Measurements from ENCODE around the gene DIP2C.
"Not testable (repeated sequence)": the region's sequence is repeated elsewhere in the genome, so short reads cannot be mapped to it uniquely, and the experiment has no call there.

The DIP2C gene

DNA sequence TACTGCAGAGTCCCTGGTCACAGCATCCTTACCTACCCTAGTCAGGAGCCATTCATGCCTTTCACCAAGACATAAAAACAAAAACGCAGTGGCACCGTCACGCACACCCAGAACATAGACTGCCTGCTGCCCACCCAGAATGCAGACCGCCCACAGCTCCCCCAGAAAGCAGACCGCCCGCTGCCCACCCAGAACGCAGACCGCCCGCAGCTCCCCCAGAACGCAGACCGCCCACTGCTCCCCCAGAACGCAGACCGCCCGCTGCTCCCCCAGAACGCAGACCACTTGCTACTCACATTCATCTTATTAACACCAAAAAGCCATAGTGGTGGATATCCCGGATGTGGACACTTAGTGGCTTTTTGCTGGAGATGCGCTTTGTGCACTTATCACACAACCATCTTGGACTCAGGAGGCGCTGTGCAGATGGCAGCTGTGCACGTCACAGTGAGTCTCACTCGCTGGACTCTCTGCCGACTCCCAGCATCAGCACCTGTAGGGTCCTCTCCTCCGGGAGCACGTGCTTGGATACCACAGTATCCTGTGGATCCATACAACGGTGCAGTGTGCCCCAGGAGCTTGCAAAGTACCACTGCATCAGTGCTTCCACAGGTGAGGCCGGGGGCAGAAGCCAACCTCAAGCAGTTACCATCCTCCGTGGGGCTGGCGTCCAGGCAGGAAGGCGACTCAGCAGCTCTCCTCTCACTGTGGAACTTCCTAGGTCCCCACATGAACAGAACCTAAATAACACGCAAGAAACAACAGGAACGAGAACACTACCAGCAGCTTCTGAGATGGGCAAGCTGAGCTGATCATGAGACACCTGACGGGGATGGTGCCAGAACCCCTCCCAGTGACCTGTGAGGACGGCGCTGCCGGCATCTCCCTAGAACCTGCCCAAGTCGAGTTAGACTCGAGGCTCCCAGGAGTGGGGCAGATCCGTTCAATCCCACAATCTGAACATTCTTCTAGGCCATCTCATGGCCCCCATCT lies 161.0 kb downstream of the DIP2C start:
- DNase-seq: no peak

DNA sequence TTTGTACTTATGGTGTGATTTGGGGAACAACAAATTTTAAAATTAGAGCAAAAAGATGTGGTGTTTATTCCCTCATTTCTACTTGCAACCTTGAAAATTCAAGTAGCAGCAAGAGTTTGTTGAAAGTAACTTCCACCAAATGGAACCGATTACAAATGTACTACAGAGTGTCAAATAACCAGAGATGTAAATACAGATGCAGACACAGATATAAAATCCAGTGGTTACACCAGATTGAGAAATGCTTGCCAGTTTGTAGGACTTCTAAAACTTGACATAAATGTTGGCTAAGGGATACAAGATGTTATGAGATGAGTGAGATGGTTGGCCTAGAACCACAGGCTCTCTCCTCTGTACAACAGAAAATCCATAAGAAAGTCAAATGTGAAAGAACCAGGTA lies 162.1 kb downstream of the DIP2C start:
- DNase-seq: no peak

DNA sequence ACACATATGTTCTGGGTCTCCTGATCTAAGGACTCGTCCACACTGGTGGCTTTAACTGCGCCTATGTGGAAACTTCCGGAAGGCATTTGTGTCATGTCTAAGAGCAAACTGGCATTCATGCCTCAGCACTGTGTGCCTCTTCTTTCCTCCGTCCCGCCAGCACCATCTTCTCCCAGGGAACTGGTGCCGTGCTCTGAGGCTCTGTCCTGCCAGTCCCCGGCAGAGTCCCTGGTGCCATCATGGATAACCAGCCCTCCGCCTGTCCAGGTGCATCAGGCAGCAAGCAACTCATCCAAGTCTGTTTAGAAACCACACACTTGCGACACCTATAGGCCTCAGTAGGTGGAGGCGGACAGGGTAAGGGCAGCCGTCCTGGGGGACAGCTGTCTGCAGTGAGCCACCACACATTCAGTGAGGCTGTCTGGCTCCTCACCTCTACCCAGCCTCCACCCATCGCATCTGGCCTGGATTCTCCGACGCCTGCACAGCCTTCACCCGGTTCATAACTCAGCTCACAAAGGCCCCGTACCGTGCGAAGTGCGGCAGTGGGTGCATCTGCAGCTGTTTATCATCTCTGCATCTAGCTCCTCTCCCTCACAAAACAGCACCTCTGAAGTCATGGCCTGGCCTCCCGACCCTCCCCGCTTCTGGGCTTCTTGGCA lies 162.7 kb downstream of the DIP2C start:
- no peak for DNase-seq

DNA sequence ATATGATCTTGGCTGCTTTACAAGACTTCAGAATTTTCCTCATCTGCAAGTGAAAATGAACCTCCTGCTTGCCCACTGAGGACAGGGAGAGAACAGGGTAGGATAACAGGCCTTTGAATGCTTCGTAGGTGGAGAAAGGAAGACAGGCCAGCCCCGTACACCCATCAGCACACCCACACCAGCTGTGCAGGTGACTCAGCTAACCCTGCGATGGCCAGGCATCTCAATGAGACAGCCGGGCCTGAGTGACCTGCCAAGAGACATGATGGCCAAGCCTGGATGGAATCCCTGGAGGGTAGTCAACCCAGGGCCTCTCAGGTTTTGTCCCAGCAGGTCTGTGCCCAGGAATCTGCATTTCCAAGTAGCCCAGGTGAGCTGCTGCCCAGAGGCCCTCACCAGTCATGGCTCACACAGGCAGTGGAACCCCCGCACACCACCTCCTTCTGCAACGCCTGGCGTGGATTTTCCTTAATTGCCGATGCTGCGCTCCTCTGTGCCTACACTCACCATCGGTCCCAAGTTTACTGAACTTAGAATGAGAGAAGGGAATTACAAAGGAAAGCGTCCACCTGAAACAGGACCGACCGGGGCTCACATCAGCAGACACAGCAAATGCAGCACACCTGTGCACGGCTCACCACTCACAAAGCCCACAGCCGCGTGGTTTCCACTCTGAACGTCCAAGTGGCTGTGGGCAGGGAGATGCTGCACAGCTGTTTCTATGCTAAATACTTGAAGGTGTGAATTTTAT lies 163.7 kb downstream of the DIP2C start:
- DNase-seq: no peak

DNA sequence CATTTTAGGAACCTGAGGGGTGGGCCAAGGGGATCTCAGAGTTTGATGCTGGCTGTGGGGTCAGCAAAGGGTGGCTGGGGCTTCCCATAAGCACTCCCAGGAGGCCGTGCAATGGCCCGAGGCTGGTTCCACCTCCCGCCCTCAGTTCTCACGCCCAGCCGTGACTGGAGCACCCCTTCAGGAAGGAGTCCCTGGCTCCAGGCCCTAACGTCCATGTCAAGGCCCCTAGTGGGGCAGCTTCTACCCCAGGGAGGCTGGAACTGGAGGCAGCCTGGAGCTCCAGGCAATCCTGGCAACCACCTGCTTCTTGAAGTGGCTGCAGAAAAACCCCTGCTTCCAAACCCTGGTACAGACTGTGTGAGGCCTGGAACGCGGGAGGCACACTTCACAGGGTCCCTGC lies 165.5 kb downstream of the DIP2C start:
- DNase-seq: no peak

DNA sequence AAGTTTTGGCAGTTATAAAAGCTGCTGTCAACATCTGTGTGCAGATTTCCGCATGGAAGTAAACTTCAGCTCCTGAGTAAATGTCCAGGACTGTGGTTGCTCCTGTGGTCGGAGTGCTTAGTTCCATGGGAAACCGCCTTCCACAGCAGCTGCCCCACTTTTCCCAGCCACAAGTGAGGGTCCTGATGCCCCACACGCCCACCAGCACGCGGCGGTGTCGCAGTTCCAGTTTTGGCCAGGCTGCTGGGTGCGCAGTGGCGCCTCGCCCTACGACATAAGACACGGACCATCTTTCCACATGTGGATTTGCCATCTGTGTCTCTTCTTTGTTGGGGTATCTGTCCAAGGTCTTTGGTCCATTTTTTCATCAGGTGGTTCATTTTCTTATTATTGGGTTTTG lies 167.1 kb downstream of the DIP2C start:
- no peak for DNase-seq

DNA sequence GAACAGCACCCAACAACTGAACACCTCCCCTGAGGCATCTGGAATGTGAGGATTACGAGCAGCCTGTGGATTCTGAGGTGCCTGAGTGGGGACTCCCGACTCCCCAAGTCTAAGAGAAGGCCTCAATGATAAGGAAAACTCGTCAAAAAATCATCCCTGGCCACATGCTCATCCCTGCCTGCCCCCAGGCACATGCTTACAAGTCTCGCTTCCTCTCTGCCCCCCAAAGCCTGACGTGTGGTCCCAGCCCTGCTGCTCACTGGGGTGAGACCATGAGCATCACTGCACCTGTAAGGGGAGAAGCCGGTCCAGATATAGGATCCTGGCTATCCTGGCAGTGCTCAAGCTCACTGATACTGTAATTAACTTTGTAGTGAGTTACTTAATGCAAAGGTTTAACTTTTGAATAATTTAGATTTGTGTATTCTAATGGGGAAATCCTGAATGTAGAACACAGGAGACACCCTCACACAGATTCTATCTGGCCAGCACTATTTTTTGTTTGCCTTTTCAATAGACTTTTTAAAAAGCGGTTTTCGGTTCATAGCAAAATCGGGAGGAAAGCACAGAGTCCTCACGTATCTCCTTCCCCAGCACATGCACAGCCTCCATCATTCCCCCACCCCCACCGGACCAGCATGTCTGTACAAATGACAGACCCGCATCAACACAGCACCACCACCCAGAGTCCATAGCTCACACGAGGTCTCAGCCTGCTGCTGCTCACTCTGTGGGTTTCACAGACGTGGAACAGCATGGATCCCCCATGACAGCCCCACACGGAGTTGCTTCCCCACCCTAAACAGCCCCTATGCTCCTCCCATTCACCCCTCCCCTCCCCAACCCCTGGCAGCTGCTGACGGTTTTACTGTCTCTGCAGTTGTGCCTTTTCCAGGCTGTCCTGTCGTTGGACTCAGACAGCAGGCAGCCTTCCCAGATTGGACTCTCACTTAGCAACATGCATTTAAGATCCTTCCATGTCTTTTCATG lies 167.9 kb downstream of the DIP2C start:
- DNase-seq: peak; percentile 69

DNA sequence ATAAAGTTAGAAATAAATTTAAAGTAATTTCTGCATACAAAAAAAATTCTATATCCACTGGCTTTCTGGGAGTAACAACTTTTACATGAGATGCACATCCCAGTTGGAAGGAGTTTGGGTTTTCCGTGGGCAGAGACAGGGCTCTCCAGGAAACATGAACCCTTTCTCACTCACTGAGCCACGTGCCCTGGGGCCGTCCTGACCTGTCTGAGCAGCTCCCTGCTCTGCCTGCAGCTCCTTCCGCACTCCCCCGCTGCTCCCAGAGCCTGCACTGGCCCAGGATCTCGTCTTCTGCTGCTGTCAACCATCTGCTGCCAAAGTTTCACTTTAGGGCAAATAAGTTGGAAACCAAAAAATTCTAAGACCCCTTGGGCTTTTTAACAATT lies 169.1 kb downstream of the DIP2C start:
- DNase-seq: peak; percentile 55

DNA sequence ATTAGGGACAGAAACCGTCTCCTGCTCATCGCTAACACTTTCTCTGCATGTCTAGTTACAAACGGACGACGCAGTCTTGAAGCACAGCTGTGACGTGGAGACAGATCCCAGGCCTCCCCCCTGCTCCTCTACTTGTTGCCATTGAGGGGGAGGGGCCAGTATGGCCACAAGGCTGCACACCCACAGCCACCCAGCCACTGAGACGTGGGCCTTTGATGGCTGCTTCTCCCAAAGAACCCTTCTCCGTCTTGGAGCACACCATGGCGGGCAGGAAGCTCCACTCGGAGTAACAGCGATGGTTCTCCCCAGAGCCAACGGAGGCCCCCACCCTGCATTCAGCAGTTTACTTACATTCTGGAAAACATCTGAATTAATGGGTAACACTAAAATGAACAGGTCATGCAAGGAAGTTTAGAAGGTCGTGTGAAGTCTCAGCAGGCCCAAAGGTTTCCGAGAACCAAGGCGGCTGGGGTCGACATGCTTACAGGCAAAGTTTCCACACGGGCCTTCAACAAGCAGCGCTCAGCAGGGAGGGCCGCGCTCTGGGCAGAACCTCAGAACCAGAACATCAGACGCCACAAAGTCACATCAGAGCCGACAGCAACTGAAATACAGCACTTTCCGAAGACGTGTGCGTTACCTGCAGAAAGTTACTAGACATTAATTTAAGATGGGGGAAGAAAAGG lies 169.6 kb downstream of the DIP2C start:
- no peak for DNase-seq

DNA sequence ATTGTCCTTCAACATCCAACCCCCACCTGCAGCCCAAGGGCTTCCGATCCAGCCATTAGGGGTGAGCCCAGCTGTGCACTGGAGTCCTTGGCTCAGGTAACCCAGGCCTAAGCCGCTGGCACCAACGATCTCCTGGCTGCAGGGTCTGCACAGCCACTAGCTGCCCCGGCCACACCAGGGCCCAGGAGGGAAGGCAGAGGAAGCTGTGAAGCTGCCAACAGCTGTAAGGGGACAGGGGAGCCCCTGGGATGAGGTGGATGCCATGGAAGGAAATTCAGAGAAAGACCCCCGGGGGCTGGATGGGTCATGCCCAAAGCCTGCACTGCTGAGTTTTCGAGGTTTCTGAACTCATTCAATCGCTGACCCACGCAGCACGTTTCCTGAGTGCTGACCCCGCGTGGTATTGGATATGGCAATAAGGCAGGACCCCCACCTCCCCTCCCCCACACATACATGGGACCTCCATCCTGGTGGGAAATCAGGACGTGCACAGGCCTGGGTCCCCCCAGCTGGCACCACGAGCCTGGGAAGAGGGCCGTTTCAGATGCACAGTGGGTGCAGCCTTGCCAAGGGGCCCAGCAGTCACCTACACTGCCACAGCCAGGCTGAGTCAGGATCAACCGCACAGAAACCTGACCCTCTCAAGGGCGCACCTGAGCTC lies 170.3 kb downstream of the DIP2C start:
- DNase-seq: no peak

DNA sequence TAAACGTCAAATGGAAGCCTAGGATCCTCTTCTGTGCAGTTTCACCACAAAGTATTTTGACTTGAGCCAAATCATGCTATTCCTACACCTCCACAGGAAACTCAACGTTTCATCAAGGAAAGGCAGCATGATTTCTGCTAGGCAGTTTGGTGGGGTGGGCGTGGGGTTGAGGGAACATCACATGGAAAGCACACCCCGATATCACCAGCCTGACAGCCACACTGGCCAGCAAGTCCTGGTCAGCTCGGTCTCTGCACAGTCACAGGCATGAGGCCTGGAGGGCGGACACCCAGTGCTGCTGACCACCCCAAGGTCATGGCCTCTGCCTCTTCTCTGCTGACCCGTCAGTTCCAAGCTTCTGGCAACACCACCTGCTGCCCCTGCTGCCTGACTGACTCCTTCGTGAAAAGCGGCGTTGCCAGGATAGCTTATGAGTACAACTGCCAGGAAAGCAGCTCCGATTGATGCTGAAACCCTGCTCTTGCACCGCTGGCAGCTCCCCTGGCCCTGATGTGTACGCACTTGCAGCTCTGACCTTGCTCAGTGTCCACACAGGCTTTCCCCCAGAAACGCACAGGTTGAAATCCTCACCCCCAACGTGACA lies 171.5 kb downstream of the DIP2C start:
- no peak for DNase-seq

DNA sequence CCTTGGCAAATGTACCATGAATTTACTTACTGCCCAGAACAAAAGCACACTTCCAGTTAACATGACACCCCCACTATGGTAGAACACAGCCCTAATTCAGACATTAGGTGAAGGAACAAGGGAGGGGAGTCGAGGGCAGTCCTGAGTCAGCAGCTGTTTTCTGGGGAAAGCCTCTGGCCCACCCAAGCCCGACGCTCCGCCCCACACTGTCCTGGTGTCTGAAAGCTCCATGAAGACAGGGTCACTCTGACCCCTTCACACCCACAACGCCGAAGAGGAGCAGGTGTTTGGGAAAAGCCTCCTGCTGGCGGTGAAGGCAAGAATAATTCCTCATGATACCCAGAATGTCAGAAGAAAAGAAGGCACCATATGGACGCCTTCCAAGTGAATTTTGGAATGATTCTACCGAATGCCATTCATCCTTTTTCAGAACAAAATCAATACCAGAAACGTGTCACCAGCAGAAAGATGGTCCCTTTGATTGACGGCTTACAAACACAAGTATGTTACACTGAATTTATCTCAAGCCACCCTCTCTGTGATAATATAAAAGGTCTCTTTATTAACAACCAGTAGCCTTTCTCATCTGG lies 172.1 kb downstream of the DIP2C start:
- DNase-seq: no peak

DNA sequence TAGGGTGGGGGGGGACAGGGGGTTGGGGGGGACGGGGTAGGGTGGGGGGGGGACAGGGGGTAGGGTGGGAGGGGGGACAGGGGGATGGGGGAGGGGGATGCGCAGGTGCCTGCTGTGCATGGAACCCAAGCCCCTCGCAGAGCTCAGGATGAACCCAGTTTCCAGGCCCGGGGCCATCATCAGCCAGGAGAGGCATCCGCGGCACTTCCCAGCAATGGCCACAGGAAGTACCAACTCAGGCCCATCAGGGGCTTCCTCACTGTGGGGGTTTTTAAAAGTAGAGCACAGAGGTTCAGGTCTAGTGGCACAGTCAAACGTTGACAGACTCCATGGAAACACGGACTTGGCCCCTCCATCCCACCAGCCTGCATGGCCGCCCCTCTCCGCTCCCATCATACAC lies 172.7 kb downstream of the DIP2C start:
- DNase-seq: no peak

DNA sequence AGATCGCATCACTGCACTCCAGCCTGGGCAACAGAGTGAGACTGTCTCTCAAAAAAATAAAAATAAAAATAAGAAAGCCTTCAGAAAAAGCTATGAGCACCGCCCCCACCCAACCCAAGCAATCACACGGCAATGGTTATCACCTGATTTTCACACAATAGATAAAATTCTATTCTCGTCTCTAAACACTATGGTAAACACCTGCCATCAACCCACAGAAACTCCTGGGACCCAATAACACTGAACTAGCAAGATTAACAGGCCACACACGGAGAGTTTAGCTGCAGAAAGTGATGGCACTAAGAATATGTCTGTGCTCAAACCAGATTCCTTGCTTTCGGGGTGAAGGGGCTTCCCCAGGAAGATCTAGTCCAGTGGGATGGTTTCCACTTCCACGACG lies 173.8 kb downstream of the DIP2C start:
- DNase-seq: no peak

DNA sequence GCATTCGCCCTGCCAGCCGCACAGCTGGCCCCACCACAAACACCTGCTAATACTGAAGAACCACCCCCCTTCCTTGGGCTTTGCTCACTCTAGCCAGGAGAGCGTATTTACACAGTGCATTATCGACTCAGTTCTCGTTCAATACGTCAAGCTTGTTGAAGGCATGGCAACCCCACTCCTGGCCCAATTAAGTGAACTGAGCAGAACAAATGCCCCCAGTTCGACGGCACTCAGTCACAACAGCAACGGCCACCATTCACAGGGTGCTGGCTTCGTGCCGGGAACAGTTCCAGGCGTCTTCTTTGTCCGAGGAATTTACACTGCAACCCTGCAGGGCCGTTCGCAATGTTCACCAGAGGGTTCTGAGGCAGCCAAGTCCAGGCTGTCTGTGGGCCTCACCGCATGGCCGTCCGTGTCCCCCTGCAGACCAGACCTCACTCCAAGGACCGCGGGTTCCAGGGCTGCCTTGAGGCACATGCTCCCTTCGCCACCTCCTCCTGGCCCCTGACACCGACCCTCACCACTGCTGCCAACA lies 175.3 kb downstream of the DIP2C start:
- peak; percentile 23 for DNase-seq

DNA sequence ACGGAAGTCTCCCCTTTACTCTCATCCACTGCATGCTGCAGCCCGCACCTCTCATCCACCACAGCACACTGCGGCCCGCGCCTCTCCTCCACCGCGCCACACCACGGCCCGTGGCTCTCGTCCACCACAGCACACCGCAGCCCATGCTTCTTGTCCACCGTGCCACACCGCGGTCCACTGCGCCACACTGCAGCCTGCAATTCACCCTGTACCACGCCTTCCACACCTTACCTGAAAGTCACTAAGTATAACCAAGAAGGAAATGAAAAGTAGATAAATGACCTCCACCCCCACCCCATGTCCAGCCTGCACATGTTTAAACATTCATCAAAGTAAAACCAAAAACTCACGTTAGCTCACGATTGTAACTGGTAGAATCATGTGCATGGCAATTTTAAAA lies 176.1 kb downstream of the DIP2C start:
- no peak for DNase-seq

DNA sequence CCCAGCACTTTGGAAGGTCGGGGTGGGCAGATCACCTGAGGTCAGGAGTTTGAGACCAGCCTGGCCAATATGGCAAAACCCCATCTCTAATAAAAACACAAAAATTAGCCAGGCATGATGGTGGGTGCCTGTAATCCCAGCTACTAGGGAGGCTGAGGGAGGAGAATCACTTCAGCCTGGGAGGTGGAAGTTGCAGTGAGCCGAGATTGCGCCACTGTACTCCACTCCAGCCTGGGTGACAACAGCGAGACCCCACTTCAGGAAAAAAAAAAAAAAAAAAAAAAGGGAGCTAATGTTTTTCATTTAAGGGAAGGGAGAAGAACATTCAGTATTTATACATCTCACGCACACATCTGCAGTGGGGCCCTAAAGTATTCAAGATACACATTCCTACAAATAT lies 176.8 kb downstream of the DIP2C start:
- DNase-seq: not testable (repeated sequence)

DNA sequence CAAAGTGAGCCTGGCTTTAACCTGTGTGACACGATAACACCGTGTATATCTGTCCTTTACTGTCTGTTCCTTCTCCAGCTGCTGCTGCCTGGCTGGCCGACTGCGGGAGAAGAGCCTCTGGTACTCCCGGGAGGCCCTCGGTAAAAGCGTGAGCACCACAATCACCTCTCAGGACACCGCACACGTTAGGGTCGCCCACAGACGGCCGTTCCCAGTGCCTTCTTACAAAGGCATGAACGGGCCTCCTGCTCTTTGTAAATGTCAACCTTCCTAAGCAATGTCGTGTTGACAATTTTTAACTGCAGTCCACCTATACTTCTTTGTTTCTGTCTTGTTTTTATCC lies 177.6 kb downstream of the DIP2C start:
- no peak for DNase-seq

DNA sequence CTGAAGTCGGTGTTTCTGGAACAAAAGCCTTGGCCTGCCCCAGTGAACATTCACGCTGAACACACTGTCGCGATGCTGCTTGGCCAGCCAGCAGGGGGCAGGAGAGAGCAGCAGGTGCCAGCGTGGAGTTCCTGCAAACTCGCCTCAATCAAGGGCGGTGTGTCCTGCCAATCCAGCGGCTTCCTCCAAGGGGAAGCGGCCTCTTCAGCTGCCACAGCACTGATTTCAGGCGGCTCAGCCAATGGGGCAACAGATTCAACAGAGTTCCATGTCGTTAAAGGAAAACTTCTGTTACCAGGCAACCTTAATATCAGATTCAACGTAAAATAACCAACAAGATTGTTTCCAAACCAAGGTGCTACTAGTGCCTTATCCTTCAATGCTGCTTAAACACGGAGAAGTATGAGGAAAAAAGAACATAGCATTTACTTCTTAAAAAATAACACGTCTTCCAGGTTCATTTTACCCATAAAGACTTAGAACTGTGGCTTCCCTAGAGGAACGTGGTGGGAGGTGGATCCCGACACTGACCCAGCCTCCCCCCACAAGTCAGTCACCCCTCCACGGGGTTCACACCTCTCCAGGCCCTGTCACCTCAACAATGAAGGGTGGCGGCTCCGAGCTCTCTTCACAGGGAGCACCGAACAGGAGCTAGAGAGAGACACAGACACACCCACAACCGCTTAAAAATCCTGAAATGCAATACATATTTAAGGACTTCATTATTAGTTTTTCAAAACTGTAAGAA lies 178.2 kb downstream of the DIP2C start:
- peak; percentile 96 for DNase-seq
